ENCODE data around the gene LATS2. TPM values are rescaled to one million over a fixed set of nuclear protein-coding genes. Genes with fewer than 3 reads are reported as not detected.

Gene LATS2
- total RNA-seq, 1 donor from 2014 or later, result 49.0 TPM

- Histone ChIP-seq H3K4me3 (peak overlapping the region; percentile 64 to 90), H3K36me3 (no peaks in the 10 kb centered on the region), H3K27ac (peak overlapping the region; percentile 77 to 81), H3K27me3 (no peaks in the 10 kb centered on the region), H3K9me3 (no peaks in the 10 kb centered on the region), H3K4me1 (peaks cover 5 to 15% of the 10 kb centered on the region in 2 donors)
- intact Hi-C loops (cut with DNase I), result loop anchor here (10.0 kb wide), 1 partner anchor 360 kb away; no protein-coding TSS in a partner anchor
- no peak for DNase-seq (ENCODE audit: low spot score in 2 of 2)
- no peak for TF ChIP-seq CTCF (IDR thresholded peaks at IDR 0.05)
Observed at GRCh38 chr13:21075011-21075378, 13.6 kb upstream of the LATS2 start.

- Histone ChIP-seq H3K4me1 (peaks cover 5 to 13% of the 10 kb centered on the region in 2 donors), H3K27ac (peak overlapping the region; percentile 77 to 81), H3K36me3 (no peaks in the 10 kb centered on the region), H3K4me3 (peak overlapping the region in 1 of 2 donors; percentile 90), H3K9me3 (no peaks in the 10 kb centered on the region), H3K27me3 (no peaks in the 10 kb centered on the region)
- intact Hi-C loops (cut with DNase I), result loop anchor here (10.0 kb wide), 1 partner anchor 360 kb away; no protein-coding TSS in a partner anchor
- DNase-seq (ENCODE audit: low spot score in 2 of 2), result no peak
- TF ChIP-seq CTCF (IDR thresholded peaks at IDR 0.05), result no peak
Observed at GRCh38 chr13:21074546-21074945, 13.2 kb upstream of the LATS2 start.

- no peaks in the 10 kb centered on the region for H3K36me3 ChIP-seq
- no peaks in the 10 kb centered on the region for H3K9me3 ChIP-seq
- no peaks in the 10 kb centered on the region for H3K27me3 ChIP-seq
- intact Hi-C loops (cut with DNase I), result loop anchor here (10.0 kb wide), 1 partner anchor 357 kb away; no protein-coding TSS in a partner anchor
- H3K4me1 ChIP-seq, result peaks cover 3 to 5% of the 10 kb centered on the region in 2 donors
- no peak overlapping the region for H3K27ac ChIP-seq
- no peak for DNase-seq (ENCODE audit: low spot score in 2 of 2)
- no peak overlapping the region for H3K4me3 ChIP-seq
- TF ChIP-seq CTCF (IDR thresholded peaks at IDR 0.05), result no peak
Observed at GRCh38 chr13:21071924-21072323, 10.5 kb upstream of the LATS2 start.

- DNase-seq (ENCODE audit: low spot score in 2 of 2), result no peak
- intact Hi-C loops (cut with DNase I), result loop anchor here (10.0 kb wide), 1 partner anchor 356 kb away; no protein-coding TSS in a partner anchor
- peaks cover 3 to 5% of the 10 kb centered on the region in 2 donors for H3K4me1 ChIP-seq
- TF ChIP-seq CTCF (IDR thresholded peaks at IDR 0.05), result no peak
- no peak overlapping the region for H3K27ac ChIP-seq
- H3K27me3 ChIP-seq, result no peaks in the 10 kb centered on the region
- H3K4me3 ChIP-seq, result no peak overlapping the region
- H3K36me3 ChIP-seq, result no peaks in the 10 kb centered on the region
- H3K9me3 ChIP-seq, result no peaks in the 10 kb centered on the region
Observed at GRCh38 chr13:21071015-21071414, 9.6 kb upstream of the LATS2 start.

GRCh38 chr13:21069561-21070004 lies 8.2 kb upstream of the LATS2 start:
- Histone ChIP-seq H3K36me3 (no peaks in the 10 kb centered on the region), H3K4me1 (no peaks in the 10 kb centered on the region), H3K27me3 (no peaks in the 10 kb centered on the region), H3K4me3 (no peak overlapping the region), H3K9me3 (no peaks in the 10 kb centered on the region), H3K27ac (no peak overlapping the region)
- TF ChIP-seq CTCF (IDR thresholded peaks at IDR 0.05), result no peak
- intact Hi-C loops (cut with DNase I), result loop anchor here (10.0 kb wide), 4 partner anchors 255 to 385 kb away; partner anchors contain the start of genes EEF1AKMT1 and ZDHHC20
- DNase-seq (ENCODE audit: low spot score in 2 of 2), result no peak

Data from ascending aorta (tissue), 2 donors.